ENCODE data around the gene YPEL2. TPM values are rescaled to one million over a fixed set of nuclear protein-coding genes. Genes with fewer than 3 reads are reported as not detected.

The YPEL2 gene
- total RNA-seq, 1 experiment from 2014 or later, result 0.98 TPM

- Histone ChIP-seq H4K8ac (replicated peaks; ENCODE audit: insufficient read length, low read depth, low read length) (no peak overlapping the region), H3K4ac (ENCODE audit: low read depth, low read length) (no peak overlapping the region), H2BK120ac (ENCODE audit: low read depth, low read length, poor library complexity, severe bottlenecking) (no peak overlapping the region), H3T11ph (ENCODE audit: low read length) (no peak overlapping the region), H3K4me2 (ENCODE audit: insufficient read depth, insufficient read length, low read length) (no peak overlapping the region), H2BK5ac (ENCODE audit: insufficient read length, low read length) (no peak overlapping the region), H2AFZ (ENCODE audit: low read length) (no peak overlapping the region), H3K23me2 (ENCODE audit: insufficient read length, low read depth, low read length, poor library complexity, severe bottlenecking) (no peaks in the 10 kb centered on the region), H2BK12ac (ENCODE audit: insufficient read length, low read depth, low read length) (no peak overlapping the region), H3K23ac (ENCODE audit: insufficient read length, low read depth, low read length) (no peak overlapping the region), H3K79me2 (ENCODE audit: insufficient read depth, low read length) (no peaks in the 10 kb centered on the region), H3K18ac (ENCODE audit: insufficient read length, low read depth, low read length) (no peak overlapping the region), H3K27ac (ENCODE audit: insufficient read length, low read depth, low read length) (no peak overlapping the region), H3K9me3 (ENCODE audit: control insufficient read depth, low read depth, low read length) (no peaks in the 10 kb centered on the region), H3K56ac (ENCODE audit: insufficient read length, low read depth, low read length) (no peak overlapping the region), H3K9ac (ENCODE audit: extremely low read depth, insufficient read length, low read length) (no peak overlapping the region), H3K4me1 (ENCODE audit: insufficient read depth, low read length) (peaks cover 6% of the 10 kb centered on the region; the same call in 1 of the 2 replicates), H2AK5ac (ENCODE audit: insufficient read length, low read length) (no peak overlapping the region), H4K5ac (ENCODE audit: insufficient read length, low read depth, low read length) (no peak overlapping the region), H3K79me1 (ENCODE audit: insufficient read depth, low read depth, low read length, poor library complexity, severe bottlenecking) (no peaks in the 10 kb centered on the region), H4K91ac (ENCODE audit: insufficient read length, low read depth, low read length) (no peak overlapping the region), H3K27me3 (ENCODE audit: insufficient read depth, low read length) (no peaks in the 10 kb centered on the region), H3K14ac (ENCODE audit: insufficient read depth, low read length) (no peak overlapping the region), H4K20me1 (ENCODE audit: control insufficient read depth, insufficient read depth, insufficient read length) (no peaks in the 10 kb centered on the region), H2BK20ac (ENCODE audit: low read depth, low read length, poor library complexity, severe bottlenecking) (no peak overlapping the region), H2BK15ac (ENCODE audit: low read depth, low read length) (no peak overlapping the region)
- WGBS (ENCODE audit: extremely low coverage, insufficient read length, low lambda C conversion rate), result no CpG with 5 or more reads among the region's 5 CpGs
- no peak for DNase-seq
- H3K27ac Mint-ChIP-seq, result peak overlapping the region in 2 of 3 experiments; percentile 46 to 56; a peak in 4 of 7 replicates
- H3K4me1 Mint-ChIP-seq, result peaks cover 56 to 61% of the 10 kb centered on the region in 2 experiments
- H3K9me3 Mint-ChIP-seq, result no peaks in the 10 kb centered on the region
- 0 out of 2 replicates have a peak, but pooled peaks cover 1% of the 10 kb centered on the region for H3K27me3 Mint-ChIP-seq (ENCODE audit: low read depth)
- no peak for TF ChIP-seq CTCF (conservative IDR thresholded peaks at IDR 0.05)
- no peaks in the 10 kb centered on the region for H3K36me3 Mint-ChIP-seq (ENCODE audit: insufficient read depth in 1 of 3, low read depth in 3 of 3)
- no peak overlapping the region; a peak in 1 of 5 replicates for H3K4me3 Mint-ChIP-seq
Observed at GRCh38 chr17:59371416-59372100, 40.1 kb downstream of the YPEL2 start.
